Endothelial cell of umbilical vein (primary cell): Measurements from ENCODE around the gene SNRNP200. TPM values are rescaled to one million over a fixed set of nuclear protein-coding genes. Genes with fewer than 3 reads are reported as not detected.

Source experiments
- BruUV-seq: library from RNA; stranded (reverse); fragments of 400-500 nt; replicated peaks from 2 replicates; lab custom pipeline; 2021; lab: Mats Ljungman, UMichigan
- CTCF ChIA-PET: fragments of 300-600, 350-600 bp; sonication (Branson Sonifier 250); formaldehyde crosslinking; loops from one replicate; lab custom pipeline; 2021; ENCODE audit warnings: antibody characterized with exemption, inconsistent platforms; lab: Charles Lee
- POLR2A ChIA-PET: fragments of 300-600, 350-600 bp; sonication (Branson Sonifier 250); formaldehyde crosslinking; loops from one replicate; lab custom pipeline; 2021; ENCODE audit warnings: antibody characterized with exemption, inconsistent platforms; lab: Charles Lee
- DNase-seq: peaks from one replicate; pipeline ENCODE4 v3.0.0-alpha.2; 2011; ENCODE audit warnings: low read depth, low spot score
- FAIRE-seq: peaks from 2 replicates; lab custom pipeline; 2011; peaks lifted over from hg19 to GRCh38; lab: Jason Lieb, UNC
- H2AFZ ChIP-seq: 2 replicates; pipeline ENCODE4 v1.6.0; 2012; ENCODE audit warnings: low read depth, low read length, control low read depth, inconsistent platforms
- H3K27ac ChIP-seq: 2 replicates; pipeline ENCODE4 v1.5.1; 2011; ENCODE audit warnings: low read depth, mild to moderate bottlenecking, control low read depth, low read length, moderate library complexity; ENCODE audit not compliant: insufficient read depth
- H3K27me3 ChIP-seq, 2 experiments: 2 replicates each; pipeline versions ENCODE4 v1.6.0 to v1.6.1; 2011; ENCODE audit warnings: low read length in 2 of 2, mixed read lengths in 1 of 2; ENCODE audit not compliant: control insufficient read depth in 2 of 2, insufficient read depth in 2 of 2
- H3K36me3 ChIP-seq, 2 experiments: 2 replicates in 1 of 2; 3 replicates in 1 of 2; pipeline ENCODE4 v1.5.1; 2011; ENCODE audit warnings: low read length in 2 of 2, mild to moderate bottlenecking in 1 of 2, moderate library complexity in 1 of 2; ENCODE audit not compliant: control insufficient read depth in 2 of 2, insufficient read depth in 2 of 2; ENCODE audit errors: extremely low read depth in 1 of 2
- H3K4me1 ChIP-seq: 3 replicates; pipeline ENCODE4 v1.5.1; 2011; ENCODE audit warnings: mild to moderate bottlenecking, low read length; ENCODE audit not compliant: control insufficient read depth, insufficient read depth; ENCODE audit errors: extremely low read depth
- H3K4me2 ChIP-seq: 2 replicates; pipeline ENCODE4 v1.6.1; 2011; ENCODE audit warnings: low read length, control low read depth, mixed read lengths; ENCODE audit not compliant: insufficient read depth
- H3K4me3 ChIP-seq, 3 experiments: fragments of 200-600 bp in 1 of 3; sonication (generic), shearing (Covaris generic) in 1 of 3; replicated peaks in 1 of 3; 2 replicates each; pipeline ENCODE4 v1.5.1; 2011 to 2016; ENCODE audit warnings: control low read depth in 3 of 3, low read length in 3 of 3, mild to moderate bottlenecking in 2 of 3, inconsistent platforms in 1 of 3, low read depth in 1 of 3, moderate library complexity in 1 of 3; ENCODE audit not compliant: insufficient read depth in 1 of 3
- H3K79me2 ChIP-seq: 2 replicates; pipeline ENCODE4 v1.6.0; 2012; ENCODE audit warnings: low read length, inconsistent platforms; ENCODE audit not compliant: control insufficient read depth, insufficient read depth
- H3K9ac ChIP-seq: replicated peaks from 2 replicates; pipeline ENCODE3; 2011; ENCODE audit warnings: low read length, control low read depth; ENCODE audit not compliant: insufficient read depth; ENCODE audit errors: extremely low read depth
- H3K9me1 ChIP-seq: replicated peaks from 3 replicates; pipeline ENCODE4 v1.6.0; 2011; ENCODE audit warnings: mild to moderate bottlenecking, low read length; ENCODE audit not compliant: control insufficient read depth, insufficient read depth; ENCODE audit errors: extremely low read depth
- H3K9me3 ChIP-seq: replicated peaks from 2 replicates; pipeline ENCODE4 v1.5.1; 2012; ENCODE audit warnings: low read length, inconsistent platforms; ENCODE audit not compliant: control insufficient read depth, insufficient read depth
- H4K20me1 ChIP-seq: replicated peaks from 2 replicates; pipeline ENCODE3; 2011; ENCODE audit warnings: mild to moderate bottlenecking, low read length; ENCODE audit not compliant: control insufficient read depth, insufficient read depth; ENCODE audit errors: extremely low read depth
- CTCF ChIP-seq, 2 donors: IDR thresholded peaks; 1 replicate in 1 of 2; 2 replicates in 1 of 2; pipeline ENCODE4 v1.5.1; 2011; ENCODE audit warnings: low read length in 2 of 2, mild to moderate bottlenecking in 2 of 2, moderate library complexity in 2 of 2, control low read depth in 1 of 2, inconsistent platforms in 1 of 2, low read depth in 1 of 2; ENCODE audit not compliant: insufficient read depth in 1 of 2; ENCODE audit errors: extremely low read depth in 1 of 2
- EZH2 ChIP-seq: IDR thresholded peaks from 2 replicates; pipeline ENCODE4 v1.6.1; 2012; ENCODE audit warnings: borderline replicate concordance, low read depth, mild to moderate bottlenecking, moderate library complexity, low read length, inconsistent platforms; ENCODE audit not compliant: severe bottlenecking
- FOS ChIP-seq: IDR thresholded peaks from 2 replicates; pipeline ENCODE4 v1.6.1; 2011; ENCODE audit warnings: mild to moderate bottlenecking, low read length, moderate library complexity, borderline replicate concordance; ENCODE audit not compliant: insufficient read depth
- GATA2 ChIP-seq: IDR thresholded peaks from 2 replicates; pipeline ENCODE4 v1.7.0; 2011; ENCODE audit warnings: low read depth, mild to moderate bottlenecking, moderate library complexity, mixed read lengths, low read length; ENCODE audit not compliant: insufficient read length, insufficient read depth
- JUN ChIP-seq: IDR thresholded peaks from 2 replicates; pipeline ENCODE4 v1.6.1; 2011; ENCODE audit warnings: borderline replicate concordance, low read depth; ENCODE audit not compliant: insufficient read length, insufficient read depth
- MAX ChIP-seq: IDR thresholded peaks from 2 replicates; pipeline ENCODE4 v1.6.1; 2011; ENCODE audit not compliant: insufficient read depth, insufficient read length
- MYC ChIP-seq: IDR thresholded peaks from one replicate; pipeline ENCODE4 v1.6.1; 2011; ENCODE audit warnings: mild to moderate bottlenecking, low read depth, low read length
- POLR2A ChIP-seq: IDR thresholded peaks from 2 replicates; pipeline ENCODE4 v1.6.1; 2012; ENCODE audit warnings: low read depth, mild to moderate bottlenecking, control low read depth, low read length
- POLR2AphosphoS5 ChIP-seq: IDR thresholded peaks from 2 replicates; pipeline ENCODE4 v1.6.1; 2012; ENCODE audit warnings: low read depth, mild to moderate bottlenecking, control low read depth, low read length, moderate library complexity; ENCODE audit not compliant: insufficient read depth
- dilution Hi-C: fragments of 300-500 bp; cut with MboI; formaldehyde crosslinking; loops from one replicate; pipeline ENCODE4 v1.15.0; 2019; ENCODE audit warnings: low sequenced_read_pairs; ENCODE audit not compliant: extremely low pct_ligation_motif_present
- intact Hi-C: fragments of 100-400 bp; cut with micrococcal nuclease; formaldehyde crosslinking; loops from one replicate; pipeline ENCODE4 v1.10.0; 2022
- polyA plus RNA-seq, 4 experiments: library from polyadenylated mRNA; depleted of rRNA in 3 of 4; stranded (reverse) in 3 of 4; unstranded in 1 of 4; fragments of >200 nt; gene quantifications; 2 replicates each; pipeline versions ENCODE4 v1.2.1 to v1.2.3, GENCODE V29; 2011 to 2012; ENCODE audit warnings: missing spikeins in 1 of 4
- total RNA-seq: library from RNA; stranded (reverse); gene quantifications from 2 replicates; pipeline ENCODE4 v1.2.3, GENCODE V29; 2021

The SNRNP200 gene
- total and polyA plus RNA-seq, 2 donors (not counting 3 experiments of a cell fraction or from before 2014, with no cell fraction given): 124 to 155 TPM

- intact Hi-C loops: no loop called here
- no peak overlapping the region for H3K4me3 ChIP-seq
- dilution Hi-C loops: no loop called here
- ChIA-PET POLR2A (no interaction called here), CTCF (no interaction called here)
- peaks cover 39 to 82% of the 10 kb centered on the region in 2 experiments for H3K36me3 ChIP-seq
- H3K4me2 ChIP-seq: no peak overlapping the region
- no peaks in the 10 kb centered on the region for H3K9me1 ChIP-seq
- H3K4me1 ChIP-seq: no peaks in the 10 kb centered on the region
- no peaks in the 10 kb centered on the region for H4K20me1 ChIP-seq
- no peak overlapping the region for H3K27ac ChIP-seq
- DNase-seq (no peak), FAIRE-seq (no peak)
- H3K9me3 ChIP-seq: no peaks in the 10 kb centered on the region
- no peaks in the 10 kb centered on the region for H3K79me2 ChIP-seq
- no peak overlapping the region for H3K9ac ChIP-seq
- no TSS peak for BruUV-seq
- H3K27me3 ChIP-seq: no peaks in the 10 kb centered on the region
- TF ChIP-seq GATA2: no peak
- no peak overlapping the region for H2AFZ ChIP-seq
Measured at GRCh38 chr2:96287273-96287856, 18.0 kb downstream of the SNRNP200 start.

GRCh38 chr2:96276787-96277499 is 28.4 kb downstream of the SNRNP200 start:
- Histone ChIP-seq H3K9me1 (no peaks in the 10 kb centered on the region), H3K79me2 (no peaks in the 10 kb centered on the region), H3K9ac (no peak overlapping the region), H3K27me3 (no peaks in the 10 kb centered on the region), H3K4me3 (no peak overlapping the region), H2AFZ (no peak overlapping the region), H3K4me1 (no peaks in the 10 kb centered on the region), H4K20me1 (no peaks in the 10 kb centered on the region), H3K4me2 (no peak overlapping the region), H3K27ac (no peak overlapping the region), H3K36me3 (peaks cover 25 to 43% of the 10 kb centered on the region in 2 experiments), H3K9me3 (no peaks in the 10 kb centered on the region)
- intact Hi-C loops: no loop called here
- BruUV-seq: no TSS peak
- FAIRE-seq: no peak
- ChIA-PET POLR2A (no interaction called here), CTCF (no interaction called here)
- DNase-seq: no peak
- TF ChIP-seq MYC: no peak
- TF ChIP-seq GATA2: no peak
- no peak for TF ChIP-seq FOS
- no peak for TF ChIP-seq EZH2
- TF ChIP-seq CTCF (IDR thresholded peaks at IDR 0.05; ENCODE audit: extremely low read depth in 1 of 2, insufficient read depth in 1 of 2, low read depth in 1 of 2, low read length in 2 of 2): no peak
- TF ChIP-seq JUN: no peak
- TF ChIP-seq POLR2AphosphoS5: no peak
- TF ChIP-seq POLR2A: no peak
- no peak for TF ChIP-seq MAX
- dilution Hi-C loops: no loop called here
